GM12878 (cell line): ENCODE data around the gene CDR2. TPM values are rescaled to one million over a fixed set of nuclear protein-coding genes. Genes with fewer than 3 reads are reported as not detected.

Source experiments
- ATAC-seq: fragments of 200-7000 bp; cut with Tn5 transposase; 3 replicates; pipeline ENCODE4 v1.9.1; 2020; ENCODE audit warnings: mild to moderate bottlenecking, moderate library complexity
- BruUV-seq: library from RNA; stranded (reverse); fragments of 400-500 nt; replicated peaks from 2 replicates; lab custom pipeline; 2021; lab: Mats Ljungman, UMichigan
- CTCF ChIA-PET: fragments of 300-600 bp; sonication (Branson Sonifier 250); formaldehyde crosslinking; extraction: SDS; loops from one replicate; lab custom pipeline; 2021; ENCODE audit warnings: inconsistent platforms; lab: Yijun Ruan, JAX
- POLR2A ChIA-PET: fragments of 350-600 bp; formaldehyde crosslinking; extraction: SDS; loops from one replicate; lab custom pipeline; 2021; ENCODE audit warnings: inconsistent platforms; lab: Charles Lee
- RAD21 ChIA-PET: fragments of 300-600 bp; sonication (Branson Sonifier 250); formaldehyde crosslinking; loops from one replicate; lab custom pipeline; 2023; ENCODE audit warnings: antibody characterized with exemption; ENCODE audit not compliant: unreplicated experiment; lab: Charles Lee
- SMC1A ChIA-PET: fragments of 300-600 bp; sonication (Branson Sonifier 250); formaldehyde crosslinking; loops from one replicate; lab custom pipeline; 2023; ENCODE audit not compliant: unreplicated experiment, uncharacterized antibody; lab: Charles Lee
- DNase-seq: peaks from one replicate; pipeline ENCODE4 v3.0.0-alpha.2; 2011; ENCODE audit warnings: low read depth, low spot score
- FAIRE-seq: peaks from 3 replicates; lab custom pipeline; 2011; peaks lifted over from hg19 to GRCh38; lab: Jason Lieb, UNC
- H2AFZ ChIP-seq: 2 replicates; pipeline ENCODE4 v1.6.0; 2011; ENCODE audit warnings: low read depth, low read length, control low read depth; ENCODE audit not compliant: control insufficient read depth
- H3K27ac ChIP-seq: 2 replicates; pipeline ENCODE4 v1.5.1; 2011; ENCODE audit warnings: control low read depth; ENCODE audit not compliant: control insufficient read depth, insufficient read depth
- H3K27me3 ChIP-seq, 2 experiments: replicated peaks in 1 of 2; 2 replicates each; pipeline versions ENCODE4 v1.6.0 to v1.6.1; 2011; ENCODE audit warnings: low read length in 1 of 2; ENCODE audit not compliant: control insufficient read depth in 2 of 2, insufficient read depth in 2 of 2
- H3K36me3 ChIP-seq, 2 experiments: 2 replicates each; pipeline ENCODE4 v1.5.1; 2011; ENCODE audit warnings: low read length in 1 of 2; ENCODE audit not compliant: control insufficient read depth in 2 of 2, insufficient read depth in 2 of 2
- H3K4me1 ChIP-seq: 2 replicates; pipeline ENCODE4 v1.6.1; 2011; ENCODE audit warnings: mild to moderate bottlenecking, low read length, moderate library complexity, mixed read lengths; ENCODE audit not compliant: control insufficient read depth, insufficient read depth
- H3K4me2 ChIP-seq: 2 replicates; pipeline ENCODE4 v1.6.0; 2011; ENCODE audit warnings: control low read depth; ENCODE audit not compliant: control insufficient read depth, insufficient read depth
- H3K4me3 ChIP-seq: fragments of 200-600 bp; sonication (generic); 2 replicates; pipeline ENCODE4 v1.5.1; 2016
- H3K79me2 ChIP-seq: 2 replicates; pipeline ENCODE4 v1.6.0; 2011; ENCODE audit warnings: low read length; ENCODE audit not compliant: control insufficient read depth, insufficient read depth
- H3K9ac ChIP-seq: 2 replicates; pipeline ENCODE4 v1.8.0; 2011; ENCODE audit warnings: low read length, control low read depth, mixed read lengths; ENCODE audit not compliant: control insufficient read depth, insufficient read depth
- H3K9me3 ChIP-seq: replicated peaks from 3 replicates; pipeline ENCODE4 v1.5.1; 2011; ENCODE audit warnings: mild to moderate bottlenecking, low read length; ENCODE audit not compliant: control insufficient read depth, insufficient read depth
- H4K20me1 ChIP-seq: 2 replicates; pipeline ENCODE4 v1.6.0; 2011; ENCODE audit not compliant: control insufficient read depth, insufficient read depth
- CREB1 ChIP-seq: IDR thresholded peaks from 2 replicates; pipeline ENCODE4 v1.6.1; 2012; ENCODE audit warnings: low read depth, mild to moderate bottlenecking, inconsistent platforms
- NFIC ChIP-seq: IDR thresholded peaks from 2 replicates; pipeline ENCODE4 v1.6.1; 2012; ENCODE audit warnings: low read depth, mild to moderate bottlenecking, inconsistent platforms, low read length, moderate library complexity
- NR2F1 ChIP-seq: fragments of 450-650 bp; conservative IDR thresholded peaks from 2 replicates; pipeline ENCODE4 v1.6.1; 2017; ENCODE audit warnings: mild to moderate bottlenecking
- POU2F2 ChIP-seq: IDR thresholded peaks from 3 replicates; pipeline ENCODE4 v1.6.1; 2011; ENCODE audit warnings: low read depth, mild to moderate bottlenecking, low read length, borderline replicate concordance
- SMARCA5 ChIP-seq: fragments of 450-650 bp; IDR thresholded peaks from 2 replicates; pipeline ENCODE4 v1.6.1; 2017; ENCODE audit warnings: mild to moderate bottlenecking
- SREBF1 ChIP-seq: IDR thresholded peaks from 2 replicates; pipeline ENCODE4 v1.6.1; 2012; ENCODE audit warnings: mild to moderate bottlenecking, low read length
- SUZ12 ChIP-seq: fragments of 200-600 bp; sonication (generic); IDR thresholded peaks from one replicate; pipeline ENCODE4 v1.6.1; 2018; ENCODE audit warnings: antibody characterized with exemption, mild to moderate bottlenecking; ENCODE audit not compliant: unreplicated experiment
- TCF3 ChIP-seq: IDR thresholded peaks from 2 replicates; pipeline ENCODE4 v1.6.1; 2012; ENCODE audit warnings: low read depth, mild to moderate bottlenecking, low read length, borderline replicate concordance; ENCODE audit not compliant: insufficient read depth
- ZNF687 ChIP-seq: fragments of 450-650 bp; IDR thresholded peaks from 2 replicates; pipeline ENCODE4 v1.6.1; 2017; ENCODE audit warnings: mild to moderate bottlenecking, moderate library complexity
- in situ Hi-C: fragments of 300-500 bp; cut with MboI; formaldehyde crosslinking; loops from 9 replicates; pipeline ENCODE4 v1.14.3; 2018; ENCODE audit warnings: mixed read lengths
- intact Hi-C: fragments of 100-400 bp; cut with micrococcal nuclease; formaldehyde crosslinking; loops from one replicate; pipeline ENCODE4 v1.14.2; 2022; ENCODE audit not compliant: unreplicated experiment
- polyA plus RNA-seq, 11 experiments: library from polyadenylated mRNA; depleted of rRNA in 4 of 11; unstranded in 6 of 11; stranded (reverse) in 5 of 11; fragments of >200 nt; fragmentation: Nextera tagmentation in 4 of 11; fragmentation: Illumina TruSeq in 1 of 11; extraction: Ambion mirVana in 4 of 11; extraction: Trizol in 1 of 11; gene quantifications; 1 replicate in 1 of 11; 2 replicates in 10 of 11; pipeline versions ENCODE4 v1.2.1 to v1.2.3, GENCODE V29; 2011 to 2016; ENCODE audit warnings: inconsistent platforms in 2 of 11, missing spikeins in 2 of 11, low read depth in 1 of 11
- total RNA-seq, 4 experiments: library from RNA; depleted of rRNA in 3 of 4; stranded (reverse); fragments of >200 nt in 3 of 4; fragmentation: Illumina TruSeq in 1 of 4; extraction: Trizol in 1 of 4; gene quantifications; 2 replicates each; pipeline versions ENCODE4 v1.2.1 to v1.2.3, GENCODE V29; 2013 to 2021

The CDR2 gene
- total and polyA plus RNA-seq, 10 of the 15 experiments (the other 5 are each of a cell fraction or from before 2014, with no cell fraction given), result 4.8 to 24.3 (median 19.2) TPM

GRCh38 chr16:22336581-22336980, 37.8 kb downstream of the CDR2 start:
- H2AFZ ChIP-seq, result no peak overlapping the region
- H3K79me2 ChIP-seq, result no peaks in the 10 kb centered on the region
- no TSS peak for BruUV-seq
- H3K36me3 ChIP-seq, result peaks cover 7 to 15% of the 10 kb centered on the region in 2 experiments; a peak in 3 of 4 replicates
- H4K20me1 ChIP-seq, result no peaks in the 10 kb centered on the region
- no peaks in the 10 kb centered on the region for H3K4me1 ChIP-seq
- FAIRE-seq (no peak), DNase-seq (no peak), ATAC-seq (no peak)
- TF ChIP-seq NR2F1 (no peak), SMARCA5 (no peak), POU2F2 (no peak), NFIC (no peak), CREB1 (no peak), SUZ12 (no peak), TCF3 (no peak), ZNF687 (no peak), SREBF1 (no peak)
- in situ Hi-C loops, result no loop called here
- SMC1A ChIA-PET, result interaction anchor here (1.3 to 1.7 kb wide), 2 partner anchors 31 to 36 kb away, joined by 3 to 4 read pairs; no protein-coding TSS in a partner anchor
- H3K4me2 ChIP-seq, result no peak overlapping the region
- CTCF ChIA-PET, result interaction anchor here (0.9 to 1.8 kb wide), 4 partner anchors 16 to 140 kb away, joined by 4 to 5 read pairs (median 4); no protein-coding TSS in a partner anchor
- RAD21 ChIA-PET, result no interaction called here
- peaks cover 13% of the 10 kb centered on the region for H3K9me3 ChIP-seq
- no peaks in the 10 kb centered on the region for H3K27me3 ChIP-seq
- no peak overlapping the region for H3K9ac ChIP-seq
- POLR2A ChIA-PET, result no interaction called here
- H3K27ac ChIP-seq, result no peak overlapping the region
- no peak overlapping the region for H3K4me3 ChIP-seq
- intact Hi-C loops, result no loop called here
